Transverse colon (tissue), 3 donors: ENCODE data around the gene BAG1.

ENCODE experiments used
- POLR2A ChIP-seq: fragments of 450-650 bp; IDR thresholded peaks from one replicate; pipeline ENCODE4 v1.6.1; 2016; ENCODE audit warnings: antibody characterized with exemption, mild to moderate bottlenecking, moderate library complexity
- TF ChIP-seq, protein P1 (sequence below), 5 experiments: fragments of 200-600 bp in 3 of 5; fragments of 450-650 bp in 2 of 5; sonication (generic) in 3 of 5; IDR thresholded peaks; 1 replicate in 2 of 5; 2 replicates in 3 of 5; pipeline ENCODE4 v1.5.1; 2016 to 2017; ENCODE audit warnings: antibody characterized with exemption in 5 of 5, inconsistent platforms in 3 of 5, mild to moderate bottlenecking in 2 of 5, moderate library complexity in 1 of 5

DNA sequence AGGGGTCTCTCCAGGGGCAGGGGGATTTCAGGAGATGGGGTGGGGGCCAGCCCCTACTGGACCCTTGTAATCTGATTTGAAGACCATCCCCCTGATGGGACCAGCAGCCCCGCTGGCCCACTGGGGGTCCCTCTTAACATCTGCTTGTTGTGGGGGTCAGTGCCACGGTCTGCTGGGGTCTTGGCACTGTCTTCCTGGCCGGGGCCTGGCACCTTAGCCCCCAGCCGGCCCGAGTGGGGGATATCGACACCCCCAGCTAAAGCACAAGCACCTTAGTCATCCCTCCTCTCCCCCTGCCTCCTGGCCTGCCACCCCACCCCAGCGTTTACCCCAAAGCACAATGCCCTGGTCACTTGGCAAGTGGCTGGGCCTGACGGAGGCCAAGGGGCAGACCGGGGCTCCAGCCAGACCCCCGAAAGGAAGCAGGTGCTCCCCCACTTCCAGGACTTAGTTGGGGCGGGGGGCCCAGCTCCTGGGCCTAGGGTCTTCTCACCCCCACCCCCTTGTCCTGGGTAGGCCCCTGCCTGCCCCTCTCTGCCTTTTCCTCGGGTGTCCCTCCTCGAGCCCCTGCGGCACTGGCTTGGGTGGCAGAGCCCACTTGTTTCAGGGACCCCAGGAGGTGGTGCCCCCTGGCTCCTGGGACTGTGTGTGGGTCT is 24.4 kb upstream of the BAG1 start:
- TF ChIP-seq, protein P1, sequence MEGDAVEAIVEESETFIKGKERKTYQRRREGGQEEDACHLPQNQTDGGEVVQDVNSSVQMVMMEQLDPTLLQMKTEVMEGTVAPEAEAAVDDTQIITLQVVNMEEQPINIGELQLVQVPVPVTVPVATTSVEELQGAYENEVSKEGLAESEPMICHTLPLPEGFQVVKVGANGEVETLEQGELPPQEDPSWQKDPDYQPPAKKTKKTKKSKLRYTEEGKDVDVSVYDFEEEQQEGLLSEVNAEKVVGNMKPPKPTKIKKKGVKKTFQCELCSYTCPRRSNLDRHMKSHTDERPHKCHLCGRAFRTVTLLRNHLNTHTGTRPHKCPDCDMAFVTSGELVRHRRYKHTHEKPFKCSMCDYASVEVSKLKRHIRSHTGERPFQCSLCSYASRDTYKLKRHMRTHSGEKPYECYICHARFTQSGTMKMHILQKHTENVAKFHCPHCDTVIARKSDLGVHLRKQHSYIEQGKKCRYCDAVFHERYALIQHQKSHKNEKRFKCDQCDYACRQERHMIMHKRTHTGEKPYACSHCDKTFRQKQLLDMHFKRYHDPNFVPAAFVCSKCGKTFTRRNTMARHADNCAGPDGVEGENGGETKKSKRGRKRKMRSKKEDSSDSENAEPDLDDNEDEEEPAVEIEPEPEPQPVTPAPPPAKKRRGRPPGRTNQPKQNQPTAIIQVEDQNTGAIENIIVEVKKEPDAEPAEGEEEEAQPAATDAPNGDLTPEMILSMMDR (IDR thresholded peaks at IDR 0.05) = no peak
- TF ChIP-seq POLR2A = no peak
